T-cell (primary cell): ENCODE measurements around the gene SH3GL3. TPM values are rescaled to one million over a fixed set of nuclear protein-coding genes. Genes with fewer than 3 reads are reported as not detected.

Experiments used
- ATAC-seq, 4 experiments: fragments of 200-7000 bp in 3 of 4; fragments of 150-1000 bp in 1 of 4; cut with Tn5 transposase; replicated peaks in 1 of 4; 1 replicate in 3 of 4; 2 replicates in 1 of 4; pipeline ENCODE4 v1.10.0; 2021; ENCODE audit warnings: moderate library complexity in 3 of 4, mild to moderate bottlenecking in 2 of 4, moderate number of reproducible peaks in 1 of 4
- CTCF ChIA-PET, 2 donors: fragments of 300-600 bp; sonication (Branson Sonifier 250); formaldehyde crosslinking; loops; one replicate each; lab custom pipeline; 2022; ENCODE audit warnings: antibody characterized with exemption in 2 of 2; lab: Charles Lee
- POLR2A ChIA-PET, 2 donors: fragments of 300-600 bp; sonication (Branson Sonifier 250); formaldehyde crosslinking; loops; one replicate each; lab custom pipeline; 2022; ENCODE audit warnings: antibody characterized with exemption in 2 of 2; lab: Charles Lee
- DNase-seq, 35 experiments: peaks; one replicate each; pipeline versions ENCODE4 v3.0.0 to v3.0.0-alpha.2; 2013 to 2023
- H3K27ac ChIP-seq: one replicate; pipeline ENCODE4 v1.5.1; 2013; ENCODE audit warnings: low read length
- H3K27me3 ChIP-seq, 2 experiments: replicated peaks in 1 of 2; 1 replicate in 1 of 2; 2 replicates in 1 of 2; pipeline versions ENCODE4 v1.6.1 to v1.7.0; 2013; ENCODE audit warnings: low read length in 1 of 2, mixed read lengths in 1 of 2; ENCODE audit not compliant: control insufficient read depth in 2 of 2, insufficient read depth in 2 of 2; ENCODE audit errors: extremely low read depth in 1 of 2
- H3K36me3 ChIP-seq, 2 donors: 1 replicate in 1 of 2; 2 replicates in 1 of 2; pipeline versions ENCODE4 v1.6.1 to v1.7.0; 2013; ENCODE audit warnings: low read length in 1 of 2; ENCODE audit not compliant: control insufficient read depth in 2 of 2, insufficient read depth in 1 of 2; ENCODE audit errors: extremely low read depth in 1 of 2
- H3K4me1 ChIP-seq, 2 experiments: 1 replicate in 1 of 2; 2 replicates in 1 of 2; pipeline versions ENCODE4 v1.6.1 to v1.7.0; 2013; ENCODE audit warnings: low read length in 2 of 2, mixed read lengths in 1 of 2; ENCODE audit not compliant: insufficient read depth in 2 of 2, control insufficient read depth in 1 of 2; ENCODE audit errors: extremely low read depth in 1 of 2
- H3K4me3 ChIP-seq, 2 donors: 1 replicate in 1 of 2; 2 replicates in 1 of 2; pipeline versions ENCODE4 v1.5.1 to v1.7.0; 2013; ENCODE audit warnings: mild to moderate bottlenecking in 2 of 2, low read length in 1 of 2, moderate library complexity in 1 of 2; ENCODE audit not compliant: control insufficient read depth in 1 of 2; ENCODE audit errors: extremely low read depth in 1 of 2
- H3K9me3 ChIP-seq: 2 replicates; pipeline ENCODE4 v1.7.0; 2013
- H3K27ac Mint-ChIP-seq, 2 donors: one replicate each; pipeline ENCODE4 v1.8.0; 2020 to 2021; ENCODE audit warnings: mild to moderate bottlenecking in 2 of 2, mixed read lengths in 2 of 2
- H3K27me3 Mint-ChIP-seq, 2 donors: one replicate each; pipeline ENCODE4 v1.8.0; 2021 to 2022; ENCODE audit warnings: mixed read lengths in 2 of 2
- H3K36me3 Mint-ChIP-seq: one replicate; pipeline ENCODE4 v1.8.0; 2021; ENCODE audit warnings: mixed read lengths
- H3K4me1 Mint-ChIP-seq, 3 donors: one replicate each; pipeline ENCODE4 v1.8.0; 2020 to 2022; ENCODE audit warnings: mixed read lengths in 3 of 3, mild to moderate bottlenecking in 1 of 3
- H3K4me3 Mint-ChIP-seq, 3 donors: one replicate each; pipeline ENCODE4 v1.8.0; 2020 to 2022; ENCODE audit warnings: mild to moderate bottlenecking in 3 of 3, mixed read lengths in 3 of 3, moderate library complexity in 3 of 3
- H3K9me3 Mint-ChIP-seq, 3 donors: one replicate each; pipeline ENCODE4 v1.8.0; 2020 to 2022; ENCODE audit warnings: mixed read lengths in 3 of 3
- WGBS: methylation state at CpG from one replicate; pipeline ENCODE4 v1.1.5; 2013; ENCODE audit warnings: missing lambda C conversion rate; ENCODE audit not compliant: insufficient coverage; 5-methylcytosine and 5-hydroxymethylcytosine counted together
- total RNA-seq, 35 experiments: library from RNA in 6 of 35; stranded (reverse) in 6 of 35; fragments of 120-200 nt in 1 of 35; gene quantifications; one replicate each; pipeline versions ENCODE4 v1.2.1 to v1.2.4 and lab custom pipeline; 2013 to 2026

Gene SH3GL3
- total RNA-seq, 5 donors from 2014 or later (not counting 1 experiment from before 2014, with no cell fraction given), result not detected

- Histone ChIP-seq H3K27me3 (peaks cover 0 to 10% of the 10 kb centered on the region in 2 experiments), H3K4me3 (no peak overlapping the region), H3K4me1 (no peaks in the 10 kb centered on the region), H3K36me3 (no peaks in the 10 kb centered on the region), H3K27ac (no peak overlapping the region), H3K9me3 (no peaks in the 10 kb centered on the region)
- H3K27ac Mint-ChIP-seq, result no peak overlapping the region
- peaks cover 6 to 8% of the 10 kb centered on the region in 2 donors for H3K27me3 Mint-ChIP-seq
- H3K36me3 Mint-ChIP-seq, result no peaks in the 10 kb centered on the region
- H3K4me1 Mint-ChIP-seq, result no peaks in the 10 kb centered on the region
- DNase-seq (no peak), ATAC-seq (no peak)
- no peak overlapping the region for H3K4me3 Mint-ChIP-seq
- POLR2A ChIA-PET, result no interaction called here
- H3K9me3 Mint-ChIP-seq, result no peaks in the 10 kb centered on the region
- 52% methylated on average over 3 of the region's 5 CpGs for WGBS
- CTCF ChIA-PET, result no interaction called here
Measured at GRCh38 chr15:83612226-83612625, 165.1 kb downstream of the SH3GL3 start.

GRCh38 chr15:83612898-83613635 lies 165.9 kb downstream of the SH3GL3 start:
- Histone ChIP-seq H3K4me1 (no peaks in the 10 kb centered on the region), H3K27me3 (peaks cover 0 to 15% of the 10 kb centered on the region in 2 experiments), H3K9me3 (no peaks in the 10 kb centered on the region), H3K36me3 (no peaks in the 10 kb centered on the region), H3K4me3 (no peak overlapping the region), H3K27ac (no peak overlapping the region)
- ChIA-PET CTCF (no interaction called here), POLR2A (no interaction called here)
- no peak overlapping the region for H3K27ac Mint-ChIP-seq
- no peak for ATAC-seq
- H3K9me3 Mint-ChIP-seq, result no peaks in the 10 kb centered on the region
- peaks cover 6 to 8% of the 10 kb centered on the region in 2 donors for H3K27me3 Mint-ChIP-seq
- WGBS, result 97% methylated on average over 2 of the region's 2 CpGs
- H3K36me3 Mint-ChIP-seq, result no peaks in the 10 kb centered on the region
- no peaks in the 10 kb centered on the region for H3K4me1 Mint-ChIP-seq
- no peak overlapping the region for H3K4me3 Mint-ChIP-seq
- no peak for DNase-seq

- H3K4me1 Mint-ChIP-seq, result no peaks in the 10 kb centered on the region
- H3K9me3 ChIP-seq, result no peaks in the 10 kb centered on the region
- DNase-seq (no peak), ATAC-seq (no peak)
- CTCF ChIA-PET, result no interaction called here
- H3K27me3 Mint-ChIP-seq, result peaks cover 6 to 8% of the 10 kb centered on the region in 2 donors
- no peaks in the 10 kb centered on the region for H3K4me1 ChIP-seq
- no peaks in the 10 kb centered on the region for H3K36me3 Mint-ChIP-seq
- no peaks in the 10 kb centered on the region for H3K36me3 ChIP-seq
- POLR2A ChIA-PET, result no interaction called here
- no peak overlapping the region for H3K27ac Mint-ChIP-seq
- WGBS, result 90% methylated on average over 1 of the region's 2 CpGs
- no peak overlapping the region for H3K4me3 Mint-ChIP-seq
- H3K27ac ChIP-seq, result no peak overlapping the region
- no peaks in the 10 kb centered on the region for H3K9me3 Mint-ChIP-seq
- peaks cover 0 to 15% of the 10 kb centered on the region in 2 experiments for H3K27me3 ChIP-seq
- no peak overlapping the region for H3K4me3 ChIP-seq
Measured at GRCh38 chr15:83613714-83614113, 166.6 kb downstream of the SH3GL3 start.

- no peak for ATAC-seq
- Mint-ChIP-seq H3K27ac (no peak overlapping the region), H3K4me3 (no peak overlapping the region), H3K4me1 (no peaks in the 10 kb centered on the region), H3K27me3 (peaks cover 4 to 6% of the 10 kb centered on the region in 2 donors), H3K9me3 (peaks cover 0 to 4% (median 0%) of the 10 kb centered on the region in 3 donors), H3K36me3 (no peaks in the 10 kb centered on the region)
- no peak overlapping the region for H3K27ac ChIP-seq
- ChIA-PET CTCF (no interaction called here), POLR2A (no interaction called here)
- DNase-seq, result no peak
- H3K27me3 ChIP-seq, result peaks cover 0 to 7% of the 10 kb centered on the region in 2 experiments
- H3K9me3 ChIP-seq, result no peaks in the 10 kb centered on the region
- H3K36me3 ChIP-seq, result no peaks in the 10 kb centered on the region
- no peak overlapping the region for H3K4me3 ChIP-seq
- H3K4me1 ChIP-seq, result no peaks in the 10 kb centered on the region
- no CpG with 5 or more reads among the region's 1 CpG for WGBS
Measured at GRCh38 chr15:83616840-83617239, 169.7 kb downstream of the SH3GL3 start.

GRCh38 chr15:83626171-83626802 lies 179.1 kb downstream of the SH3GL3 start:
- no peaks in the 10 kb centered on the region for H3K36me3 Mint-ChIP-seq
- H3K27me3 Mint-ChIP-seq, result peaks cover 3 to 4% of the 10 kb centered on the region in 2 donors
- no peaks in the 10 kb centered on the region for H3K4me1 Mint-ChIP-seq
- Histone ChIP-seq H3K27me3 (no peaks in the 10 kb centered on the region), H3K36me3 (no peaks in the 10 kb centered on the region), H3K4me1 (no peaks in the 10 kb centered on the region), H3K27ac (no peak overlapping the region), H3K9me3 (no peaks in the 10 kb centered on the region), H3K4me3 (no peak overlapping the region)
- ChIA-PET CTCF (no interaction called here), POLR2A (no interaction called here)
- no peak overlapping the region for H3K27ac Mint-ChIP-seq
- ATAC-seq, result no peak
- DNase-seq, result no peak
- no peak overlapping the region for H3K4me3 Mint-ChIP-seq
- WGBS, result 43% methylated on average over 1 of the region's 2 CpGs
- H3K9me3 Mint-ChIP-seq, result peaks cover 0 to 4% (median 0%) of the 10 kb centered on the region in 3 donors

- WGBS, result 86% methylated on average over 1 of the region's 2 CpGs
- POLR2A ChIA-PET, result no interaction called here
- H3K4me3 Mint-ChIP-seq, result no peak overlapping the region
- no peaks in the 10 kb centered on the region for H3K4me1 ChIP-seq
- no peaks in the 10 kb centered on the region for H3K36me3 Mint-ChIP-seq
- no peaks in the 10 kb centered on the region for H3K4me1 Mint-ChIP-seq
- H3K9me3 Mint-ChIP-seq, result peaks cover 0 to 10% (median 6%) of the 10 kb centered on the region in 3 donors
- H3K27ac ChIP-seq, result no peak overlapping the region
- H3K27me3 ChIP-seq, result no peaks in the 10 kb centered on the region
- DNase-seq (no peak), ATAC-seq (no peak)
- H3K36me3 ChIP-seq, result no peaks in the 10 kb centered on the region
- H3K27me3 Mint-ChIP-seq, result no peaks in the 10 kb centered on the region
- H3K9me3 ChIP-seq, result no peaks in the 10 kb centered on the region
- CTCF ChIA-PET, result no interaction called here
- no peak overlapping the region for H3K27ac Mint-ChIP-seq
- no peak overlapping the region for H3K4me3 ChIP-seq
Measured at GRCh38 chr15:83631534-83631933, 184.4 kb downstream of the SH3GL3 start.
